ENCODE data around the gene GGACT. TPM values are rescaled to one million over a fixed set of nuclear protein-coding genes. Genes with fewer than 3 reads are reported as not detected.

GGACT gene
- total RNA-seq, 4 donors from 2014 or later = 8.8 to 37.4 (median 9.7) TPM

- TF ChIP-seq POLR2A (IDR thresholded peaks at IDR 0.05) = no peak
- no peak for TF ChIP-seq CTCF (IDR thresholded peaks at IDR 0.05)
- H3K9me3 ChIP-seq = no peaks in the 10 kb centered on the region
- no peaks in the 10 kb centered on the region for H3K4me1 ChIP-seq
- DNase-seq = no peak
- H3K4me3 ChIP-seq = no peak overlapping the region
- no peaks in the 10 kb centered on the region for H3K27me3 ChIP-seq
- H3K27ac ChIP-seq = no peak overlapping the region
- peaks cover 0 to 17% (median 0%) of the 10 kb centered on the region in 3 donors for H3K36me3 ChIP-seq
These were observed 65.2 kb downstream of the GGACT start for GRCh38 chr13:100523411-100523810.

GRCh38 chr13:100522618-100523309 lies 65.8 kb downstream of the GGACT start:
- no peaks in the 10 kb centered on the region for H3K4me1 ChIP-seq
- no peak overlapping the region for H3K27ac ChIP-seq
- no peak for DNase-seq
- no peaks in the 10 kb centered on the region for H3K27me3 ChIP-seq
- H3K36me3 ChIP-seq = peaks cover 0 to 13% (median 0%) of the 10 kb centered on the region in 3 donors
- H3K9me3 ChIP-seq = no peaks in the 10 kb centered on the region
- no peak overlapping the region for H3K4me3 ChIP-seq
- TF ChIP-seq POLR2A (IDR thresholded peaks at IDR 0.05) (no peak), CTCF (IDR thresholded peaks at IDR 0.05) (no peak)

GRCh38 chr13:100521851-100522617 lies 66.6 kb downstream of the GGACT start:
- Histone ChIP-seq H3K4me3 (no peak overlapping the region), H3K4me1 (peaks cover 0 to 4% (median 0%) of the 10 kb centered on the region in 4 donors), H3K9me3 (no peaks in the 10 kb centered on the region), H3K36me3 (peaks cover 0 to 8% (median 0%) of the 10 kb centered on the region in 3 donors), H3K27ac (no peak overlapping the region), H3K27me3 (no peaks in the 10 kb centered on the region)
- no peak for TF ChIP-seq POLR2A (IDR thresholded peaks at IDR 0.05)
- TF ChIP-seq CTCF (IDR thresholded peaks at IDR 0.05) = no peak
- no peak for DNase-seq

GRCh38 chr13:100520936-100521850 lies 67.4 kb downstream of the GGACT start:
- peaks cover 0 to 4% (median 0%) of the 10 kb centered on the region in 4 donors for H3K4me1 ChIP-seq
- H3K27ac ChIP-seq = no peak overlapping the region
- peaks cover 0 to under 1% (median 0%) of the 10 kb centered on the region in 3 donors for H3K36me3 ChIP-seq
- no peak for DNase-seq
- no peak overlapping the region for H3K4me3 ChIP-seq
- H3K9me3 ChIP-seq = no peaks in the 10 kb centered on the region
- TF ChIP-seq POLR2A (IDR thresholded peaks at IDR 0.05) = no peak
- no peak for TF ChIP-seq CTCF (IDR thresholded peaks at IDR 0.05)
- H3K27me3 ChIP-seq = no peaks in the 10 kb centered on the region

GRCh38 chr13:100519626-100520025 lies 69.0 kb downstream of the GGACT start:
- Histone ChIP-seq H3K9me3 (no peaks in the 10 kb centered on the region), H3K27me3 (no peaks in the 10 kb centered on the region), H3K4me3 (no peak overlapping the region), H3K36me3 (no peaks in the 10 kb centered on the region), H3K27ac (no peak overlapping the region), H3K4me1 (peaks cover 0 to 4% (median 0%) of the 10 kb centered on the region in 4 donors)
- TF ChIP-seq CTCF (IDR thresholded peaks at IDR 0.05) = no peak
- TF ChIP-seq POLR2A (IDR thresholded peaks at IDR 0.05) = no peak
- no peak for DNase-seq

Measured in Peyer's patch (tissue), 4 donors.